ENCODE results near the gene RADX.

The RADX gene

DNA sequence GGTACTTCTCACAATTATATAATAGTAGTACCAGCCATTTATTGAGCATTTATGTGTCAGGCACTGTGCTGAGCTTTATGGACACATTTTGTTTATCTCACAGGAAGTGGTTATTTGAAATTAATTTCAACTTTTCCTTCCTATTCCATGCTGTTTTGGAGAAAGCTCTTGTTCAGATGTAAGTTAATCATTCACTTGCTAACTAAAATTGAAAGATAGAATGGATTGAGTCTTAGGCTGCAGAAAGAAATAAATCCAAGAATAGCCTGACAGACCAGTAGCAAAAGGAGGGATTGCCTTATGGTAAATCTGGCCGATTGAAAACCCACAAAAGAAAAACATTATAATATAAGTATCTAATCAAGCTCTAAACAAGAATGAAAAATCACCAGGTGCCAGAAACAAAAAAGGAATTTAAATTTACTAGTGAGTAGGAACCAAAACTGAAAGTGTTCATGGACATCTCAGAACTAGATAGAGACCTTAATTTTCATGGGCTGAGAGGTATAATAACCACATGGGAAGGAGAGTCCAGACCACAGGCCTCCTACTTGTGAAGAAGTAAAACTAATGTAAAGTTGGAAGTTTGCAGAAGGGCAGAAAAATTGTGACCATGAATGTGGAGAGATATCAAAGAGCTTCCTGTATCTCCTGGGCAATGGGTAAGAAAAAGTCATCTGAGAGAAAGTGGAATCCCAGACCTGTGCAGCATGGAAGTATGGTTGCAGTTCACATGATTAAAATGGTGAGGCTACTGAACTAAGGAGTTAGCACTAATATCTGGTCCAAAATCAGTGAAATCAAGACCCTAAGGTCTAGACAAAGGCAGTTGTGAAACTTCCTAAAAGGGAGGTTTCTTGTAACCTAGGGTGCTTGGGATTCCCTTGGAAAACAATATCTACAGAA is 38.0 kb downstream of the RADX start:
- no peak for TF ChIP-seq TCF12 (IDR thresholded peaks at IDR 0.05; ENCODE audit: low read depth)

- TF ChIP-seq YY1 (IDR thresholded peaks at IDR 0.05; ENCODE audit: low read depth): no peak
- TF ChIP-seq MAX (IDR thresholded peaks at IDR 0.05): no peak
- no peak for TF ChIP-seq ZBTB7A (IDR thresholded peaks at IDR 0.05; ENCODE audit: low read depth)
- no peak for TF ChIP-seq EGR1 (IDR thresholded peaks at IDR 0.05)
- no peak for TF ChIP-seq CREB1 (IDR thresholded peaks at IDR 0.05; ENCODE audit: low read depth)
Measured at GRCh38 chrX:106670631-106671030, 58.9 kb downstream of the RADX start.

- TF ChIP-seq FOXM1 (IDR thresholded peaks at IDR 0.05; ENCODE audit: borderline replicate concordance, low read depth) (no peak), RAD21 (IDR thresholded peaks at IDR 0.05; ENCODE audit: low read depth) (no peak), CEBPB (IDR thresholded peaks at IDR 0.05) (no peak), MAX (IDR thresholded peaks at IDR 0.05) (no peak), NFIC (IDR thresholded peaks at IDR 0.05) (no peak), TAF1 (IDR thresholded peaks at IDR 0.05; ENCODE audit: low read depth) (no peak), TCF12 (IDR thresholded peaks at IDR 0.05; ENCODE audit: low read depth) (no peak), EP300 (IDR thresholded peaks at IDR 0.05; ENCODE audit: borderline replicate concordance) (no peak), CREB1 (IDR thresholded peaks at IDR 0.05; ENCODE audit: low read depth) (no peak), YY1 (IDR thresholded peaks at IDR 0.05; ENCODE audit: low read depth) (no peak), EGR1 (IDR thresholded peaks at IDR 0.05) (no peak), TEAD4 (IDR thresholded peaks at IDR 0.05) (no peak)
- TF ChIP-seq, protein P1, sequence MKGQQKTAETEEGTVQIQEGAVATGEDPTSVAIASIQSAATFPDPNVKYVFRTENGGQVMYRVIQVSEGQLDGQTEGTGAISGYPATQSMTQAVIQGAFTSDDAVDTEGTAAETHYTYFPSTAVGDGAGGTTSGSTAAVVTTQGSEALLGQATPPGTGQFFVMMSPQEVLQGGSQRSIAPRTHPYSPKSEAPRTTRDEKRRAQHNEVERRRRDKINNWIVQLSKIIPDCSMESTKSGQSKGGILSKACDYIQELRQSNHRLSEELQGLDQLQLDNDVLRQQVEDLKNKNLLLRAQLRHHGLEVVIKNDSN (IDR thresholded peaks at IDR 0.05): no peak
- TF ChIP-seq, protein P2, sequence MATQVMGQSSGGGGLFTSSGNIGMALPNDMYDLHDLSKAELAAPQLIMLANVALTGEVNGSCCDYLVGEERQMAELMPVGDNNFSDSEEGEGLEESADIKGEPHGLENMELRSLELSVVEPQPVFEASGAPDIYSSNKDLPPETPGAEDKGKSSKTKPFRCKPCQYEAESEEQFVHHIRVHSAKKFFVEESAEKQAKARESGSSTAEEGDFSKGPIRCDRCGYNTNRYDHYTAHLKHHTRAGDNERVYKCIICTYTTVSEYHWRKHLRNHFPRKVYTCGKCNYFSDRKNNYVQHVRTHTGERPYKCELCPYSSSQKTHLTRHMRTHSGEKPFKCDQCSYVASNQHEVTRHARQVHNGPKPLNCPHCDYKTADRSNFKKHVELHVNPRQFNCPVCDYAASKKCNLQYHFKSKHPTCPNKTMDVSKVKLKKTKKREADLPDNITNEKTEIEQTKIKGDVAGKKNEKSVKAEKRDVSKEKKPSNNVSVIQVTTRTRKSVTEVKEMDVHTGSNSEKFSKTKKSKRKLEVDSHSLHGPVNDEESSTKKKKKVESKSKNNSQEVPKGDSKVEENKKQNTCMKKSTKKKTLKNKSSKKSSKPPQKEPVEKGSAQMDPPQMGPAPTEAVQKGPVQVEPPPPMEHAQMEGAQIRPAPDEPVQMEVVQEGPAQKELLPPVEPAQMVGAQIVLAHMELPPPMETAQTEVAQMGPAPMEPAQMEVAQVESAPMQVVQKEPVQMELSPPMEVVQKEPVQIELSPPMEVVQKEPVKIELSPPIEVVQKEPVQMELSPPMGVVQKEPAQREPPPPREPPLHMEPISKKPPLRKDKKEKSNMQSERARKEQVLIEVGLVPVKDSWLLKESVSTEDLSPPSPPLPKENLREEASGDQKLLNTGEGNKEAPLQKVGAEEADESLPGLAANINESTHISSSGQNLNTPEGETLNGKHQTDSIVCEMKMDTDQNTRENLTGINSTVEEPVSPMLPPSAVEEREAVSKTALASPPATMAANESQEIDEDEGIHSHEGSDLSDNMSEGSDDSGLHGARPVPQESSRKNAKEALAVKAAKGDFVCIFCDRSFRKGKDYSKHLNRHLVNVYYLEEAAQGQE (IDR thresholded peaks at IDR 0.05; ENCODE audit: low read depth): no peak
Measured at GRCh38 chrX:106672527-106672926, 60.7 kb downstream of the RADX start.

DNA sequence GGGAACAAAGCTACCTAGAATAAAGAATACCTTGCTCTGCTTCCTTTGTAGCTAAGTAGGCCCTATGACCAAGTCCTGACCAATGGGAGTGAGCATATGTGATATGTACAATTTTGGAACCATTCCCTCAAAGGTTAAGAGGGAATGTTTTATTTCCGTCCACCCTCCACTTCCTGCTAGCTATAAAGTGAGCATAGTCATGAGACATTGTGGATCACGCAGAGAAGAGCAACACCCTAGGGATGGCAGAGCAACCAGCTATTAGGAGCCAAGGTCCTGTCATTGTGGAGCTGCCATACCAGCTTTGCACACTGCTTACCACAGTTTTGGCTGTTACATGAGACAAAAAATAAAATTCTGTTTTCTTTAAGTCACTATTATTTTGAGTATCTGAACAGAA is 68.9 kb downstream of the RADX start:
- no peak for TF ChIP-seq CEBPB (IDR thresholded peaks at IDR 0.05)

DNA sequence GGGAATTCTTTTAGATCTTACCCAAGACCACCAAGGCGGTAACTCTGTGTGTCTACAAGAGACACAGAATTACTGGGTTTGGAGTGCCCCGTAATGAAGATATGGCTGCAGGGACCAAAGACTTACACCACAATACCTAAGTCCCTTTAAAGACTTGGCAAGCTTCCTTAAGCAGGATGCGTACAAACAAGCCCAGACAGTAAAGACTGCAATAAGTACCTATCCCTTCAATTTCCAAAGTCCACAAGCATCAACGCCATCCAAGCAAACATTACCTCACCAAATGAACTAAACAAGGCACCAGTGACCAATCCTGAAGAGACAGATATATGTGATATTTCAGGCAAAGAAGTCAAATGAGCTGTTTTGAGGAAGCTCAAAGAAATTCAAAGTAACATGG is 72.4 kb downstream of the RADX start:
- no peak for TF ChIP-seq CEBPB (IDR thresholded peaks at IDR 0.05)
- no peak for TF ChIP-seq NFIC (IDR thresholded peaks at IDR 0.05)
- TF ChIP-seq EGR1 (IDR thresholded peaks at IDR 0.05): no peak
- no peak for TF ChIP-seq FOXM1 (IDR thresholded peaks at IDR 0.05; ENCODE audit: borderline replicate concordance, low read depth)
- TF ChIP-seq YY1 (IDR thresholded peaks at IDR 0.05; ENCODE audit: low read depth): no peak
- no peak for TF ChIP-seq TAF1 (IDR thresholded peaks at IDR 0.05; ENCODE audit: low read depth)
- TF ChIP-seq, protein P1 (IDR thresholded peaks at IDR 0.05): no peak
- TF ChIP-seq, protein P2 (IDR thresholded peaks at IDR 0.05; ENCODE audit: low read depth): no peak
- no peak for TF ChIP-seq ZBTB7A (IDR thresholded peaks at IDR 0.05; ENCODE audit: low read depth)
- no peak for TF ChIP-seq TEAD4 (IDR thresholded peaks at IDR 0.05)
- TF ChIP-seq EP300 (IDR thresholded peaks at IDR 0.05; ENCODE audit: borderline replicate concordance): no peak
- no peak for TF ChIP-seq TCF12 (IDR thresholded peaks at IDR 0.05; ENCODE audit: low read depth)
- TF ChIP-seq RAD21 (IDR thresholded peaks at IDR 0.05; ENCODE audit: low read depth): no peak
- TF ChIP-seq CREB1 (IDR thresholded peaks at IDR 0.05; ENCODE audit: low read depth): no peak
- TF ChIP-seq MAX (IDR thresholded peaks at IDR 0.05): no peak

- TF ChIP-seq NFIC (IDR thresholded peaks at IDR 0.05): no peak
- no peak for TF ChIP-seq RAD21 (IDR thresholded peaks at IDR 0.05; ENCODE audit: low read depth)
- TF ChIP-seq CREB1 (IDR thresholded peaks at IDR 0.05; ENCODE audit: low read depth): no peak
- no peak for TF ChIP-seq FOXM1 (IDR thresholded peaks at IDR 0.05; ENCODE audit: borderline replicate concordance, low read depth)
- no peak for TF ChIP-seq EGR1 (IDR thresholded peaks at IDR 0.05)
- no peak for TF ChIP-seq TEAD4 (IDR thresholded peaks at IDR 0.05)
- no peak for TF ChIP-seq MAX (IDR thresholded peaks at IDR 0.05)
Measured at GRCh38 chrX:106692425-106693065, 80.8 kb downstream of the RADX start.

Measured in Ishikawa (cell line).